Urothelium cell line (cell line): ENCODE results near the gene ZNF385B.

Source experiments
- DNase-seq: peaks from one replicate; pipeline ENCODE4 v3.0.0; 2011; ENCODE audit warnings: low spot score, mixed read lengths
- FAIRE-seq: peaks from 2 replicates; lab custom pipeline; 2011; peaks lifted over from hg19 to GRCh38; lab: Jason Lieb, UNC

ZNF385B gene

GRCh38 chr2:179594268-179595112 is 266.9 kb downstream of the ZNF385B start:
- DNase-seq: no peak

GRCh38 chr2:179593323-179593722 is 268.1 kb downstream of the ZNF385B start:
- FAIRE-seq: no peak
- no peak for DNase-seq

More at GRCh38 chr2:179594268-179595112, 266.9 kb downstream of the ZNF385B start:
- FAIRE-seq: no peak

GRCh38 chr2:179592167-179592936 is 269.1 kb downstream of the ZNF385B start:
- no peak for FAIRE-seq
- no peak for DNase-seq

- no peak for DNase-seq
- no peak for FAIRE-seq
Measured at GRCh38 chr2:179591690-179592089, 269.7 kb downstream of the ZNF385B start.

- FAIRE-seq (no peak), DNase-seq (no peak)
Measured at GRCh38 chr2:179588486-179589145, 272.8 kb downstream of the ZNF385B start.

- FAIRE-seq (no peak), DNase-seq (no peak)
Measured at GRCh38 chr2:179584760-179585159, 276.7 kb downstream of the ZNF385B start.

- DNase-seq (no peak), FAIRE-seq (no peak)
Measured at GRCh38 chr2:179581605-179582004, 279.8 kb downstream of the ZNF385B start.

- DNase-seq (no peak), FAIRE-seq (no peak)
Measured at GRCh38 chr2:179580378-179581146, 280.9 kb downstream of the ZNF385B start.

- DNase-seq (no peak), FAIRE-seq (no peak)
Measured at GRCh38 chr2:179579800-179580199, 281.6 kb downstream of the ZNF385B start.

- FAIRE-seq (no peak), DNase-seq (no peak)
Measured at GRCh38 chr2:179578171-179578916, 283.1 kb downstream of the ZNF385B start.

GRCh38 chr2:179574061-179574519 is 287.3 kb downstream of the ZNF385B start:
- no peak for FAIRE-seq
- DNase-seq: no peak

- DNase-seq (no peak), FAIRE-seq (no peak)
Measured at GRCh38 chr2:179572544-179572943, 288.9 kb downstream of the ZNF385B start.

GRCh38 chr2:179571721-179572120 is 289.7 kb downstream of the ZNF385B start:
- DNase-seq: no peak
- FAIRE-seq: no peak

- DNase-seq (no peak), FAIRE-seq (no peak)
Measured at GRCh38 chr2:179571252-179571651, 290.2 kb downstream of the ZNF385B start.

- DNase-seq: no peak
- FAIRE-seq: no peak
Measured at GRCh38 chr2:179569831-179570233, 291.6 kb downstream of the ZNF385B start.

- FAIRE-seq (no peak), DNase-seq (no peak)
Measured at GRCh38 chr2:179565807-179566206, 295.6 kb downstream of the ZNF385B start.

- no peak for DNase-seq
Measured at GRCh38 chr2:179562330-179562885, 299.0 kb downstream of the ZNF385B start.

GRCh38 chr2:179561702-179562101 is 299.7 kb downstream of the ZNF385B start:
- FAIRE-seq (no peak), DNase-seq (no peak)

More at GRCh38 chr2:179562330-179562885, 299.0 kb downstream of the ZNF385B start:
- FAIRE-seq: no peak

- FAIRE-seq (no peak), DNase-seq (no peak)
Measured at GRCh38 chr2:179560257-179560735, 301.1 kb downstream of the ZNF385B start.
